ENCODE data around the gene SLC6A18. TPM values are rescaled to one million over a fixed set of nuclear protein-coding genes. Genes with fewer than 3 reads are reported as not detected.

SLC6A18 gene
- total RNA-seq, 1 donor from 2014 or later, result not detected

DNA sequence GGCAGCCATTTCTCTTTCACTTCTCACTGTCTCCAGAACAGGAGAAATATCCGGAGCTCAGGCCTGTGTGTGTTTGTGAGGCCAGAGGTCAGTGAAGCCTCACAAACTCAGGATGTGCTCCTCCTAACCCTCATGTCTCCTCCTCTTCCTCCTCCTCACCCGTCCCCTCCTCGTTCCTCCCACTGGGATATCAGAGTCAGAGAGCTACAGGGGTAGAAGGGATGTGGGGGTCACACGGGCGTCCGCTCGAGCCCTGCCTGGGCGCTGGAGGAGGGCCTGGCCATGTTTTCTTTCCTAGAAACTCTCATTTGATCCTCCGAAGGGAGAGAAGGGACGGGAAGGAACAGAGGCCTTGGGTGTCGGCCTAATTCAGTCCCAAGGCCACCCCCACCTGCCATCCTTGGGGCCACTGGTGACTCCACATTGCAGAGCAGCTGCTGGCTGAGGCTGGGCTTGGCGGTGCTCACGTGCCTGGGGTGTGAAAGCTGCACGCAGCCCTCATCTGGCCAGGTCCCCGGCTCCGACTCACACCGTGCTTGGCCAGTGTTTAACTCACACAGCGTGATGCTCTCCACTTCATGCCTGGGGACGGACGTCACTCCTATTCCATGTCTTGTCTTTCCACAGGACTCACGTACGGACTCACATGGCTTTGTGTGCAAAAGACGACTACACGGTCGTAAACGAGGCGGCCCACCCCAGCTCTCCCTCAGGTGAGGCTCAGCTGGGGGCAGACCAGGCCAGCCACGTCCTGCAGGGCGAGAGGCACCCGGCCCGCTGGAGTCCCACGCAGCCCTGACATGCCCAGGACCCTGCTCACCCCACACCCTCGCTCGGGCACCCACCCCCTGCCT, 46.4 kb upstream of the SLC6A18 start:
- Histone ChIP-seq H3K4me1 (peaks cover 17% of the 10 kb centered on the region), H3K4me3 (no peak overlapping the region), H3K27me3 (ENCODE audit: low read depth) (peaks cover 4% of the 10 kb centered on the region), H3K36me3 (no peaks in the 10 kb centered on the region), H3K27ac (replicated peaks) (no peak overlapping the region), H3K9me3 (replicated peaks) (no peaks in the 10 kb centered on the region)
- TF ChIP-seq, protein P1, sequence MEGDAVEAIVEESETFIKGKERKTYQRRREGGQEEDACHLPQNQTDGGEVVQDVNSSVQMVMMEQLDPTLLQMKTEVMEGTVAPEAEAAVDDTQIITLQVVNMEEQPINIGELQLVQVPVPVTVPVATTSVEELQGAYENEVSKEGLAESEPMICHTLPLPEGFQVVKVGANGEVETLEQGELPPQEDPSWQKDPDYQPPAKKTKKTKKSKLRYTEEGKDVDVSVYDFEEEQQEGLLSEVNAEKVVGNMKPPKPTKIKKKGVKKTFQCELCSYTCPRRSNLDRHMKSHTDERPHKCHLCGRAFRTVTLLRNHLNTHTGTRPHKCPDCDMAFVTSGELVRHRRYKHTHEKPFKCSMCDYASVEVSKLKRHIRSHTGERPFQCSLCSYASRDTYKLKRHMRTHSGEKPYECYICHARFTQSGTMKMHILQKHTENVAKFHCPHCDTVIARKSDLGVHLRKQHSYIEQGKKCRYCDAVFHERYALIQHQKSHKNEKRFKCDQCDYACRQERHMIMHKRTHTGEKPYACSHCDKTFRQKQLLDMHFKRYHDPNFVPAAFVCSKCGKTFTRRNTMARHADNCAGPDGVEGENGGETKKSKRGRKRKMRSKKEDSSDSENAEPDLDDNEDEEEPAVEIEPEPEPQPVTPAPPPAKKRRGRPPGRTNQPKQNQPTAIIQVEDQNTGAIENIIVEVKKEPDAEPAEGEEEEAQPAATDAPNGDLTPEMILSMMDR (IDR thresholded peaks at IDR 0.05; ENCODE audit: borderline replicate concordance), result no peak
- intact Hi-C loops (cut with micrococcal nuclease), result no loop called here
- peak; percentile 10 for DNase-seq

DNA sequence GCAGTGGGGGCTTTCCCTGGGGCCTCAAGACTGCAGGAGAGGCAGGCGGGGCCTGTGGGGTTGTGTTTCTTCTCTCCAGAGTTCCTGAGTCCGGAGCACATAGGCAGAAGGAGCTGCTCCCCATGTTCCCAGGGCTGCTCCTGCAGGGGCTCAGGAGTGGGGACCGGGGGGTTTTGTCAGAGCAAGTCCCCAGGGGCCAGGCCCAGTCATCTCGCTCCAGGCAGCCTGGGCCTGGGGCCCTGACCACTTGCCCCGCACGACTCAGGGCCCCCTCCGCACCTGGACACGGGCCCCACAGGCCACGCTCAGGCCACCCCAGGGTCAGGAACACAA, 45.8 kb upstream of the SLC6A18 start:
- H3K36me3 ChIP-seq, result no peaks in the 10 kb centered on the region
- H3K9me3 ChIP-seq (replicated peaks), result no peaks in the 10 kb centered on the region
- no peak overlapping the region for H3K27ac ChIP-seq (replicated peaks)
- TF ChIP-seq, protein P1 (IDR thresholded peaks at IDR 0.05; ENCODE audit: borderline replicate concordance), result no peak
- peak; percentile 5 for DNase-seq
- H3K4me1 ChIP-seq, result peaks cover 13% of the 10 kb centered on the region
- intact Hi-C loops (cut with micrococcal nuclease), result no loop called here
- no peak overlapping the region for H3K4me3 ChIP-seq
- H3K27me3 ChIP-seq (ENCODE audit: low read depth), result peaks cover 4% of the 10 kb centered on the region

DNA sequence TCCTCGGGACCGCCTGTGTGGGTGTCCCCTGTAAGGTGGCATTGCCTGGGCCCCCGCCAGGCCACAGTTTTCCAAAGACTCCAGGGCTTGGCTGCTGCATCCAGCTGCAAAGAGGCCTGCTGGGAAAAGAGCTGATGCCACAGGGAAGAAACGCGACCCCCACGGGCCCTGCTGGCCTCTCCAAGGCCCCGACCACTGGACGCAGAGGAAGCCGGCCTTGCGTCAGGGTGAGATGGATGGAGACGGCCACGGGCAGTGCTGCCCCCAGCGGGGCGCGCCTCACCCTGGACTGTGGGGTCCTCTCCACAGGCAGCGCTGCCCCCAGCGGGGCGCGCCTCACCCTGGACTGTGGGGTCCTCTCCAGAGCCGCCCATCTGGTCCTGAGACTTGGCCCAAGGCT, 45.1 kb upstream of the SLC6A18 start:
- peaks cover 4% of the 10 kb centered on the region for H3K27me3 ChIP-seq (ENCODE audit: low read depth)
- H3K36me3 ChIP-seq, result no peaks in the 10 kb centered on the region
- H3K4me3 ChIP-seq, result no peak overlapping the region
- H3K4me1 ChIP-seq, result peaks cover 13% of the 10 kb centered on the region
- peak; percentile 11 for DNase-seq
- TF ChIP-seq, protein P1 (IDR thresholded peaks at IDR 0.05; ENCODE audit: borderline replicate concordance), result no peak
- H3K27ac ChIP-seq (replicated peaks), result no peak overlapping the region
- no peaks in the 10 kb centered on the region for H3K9me3 ChIP-seq (replicated peaks)
- intact Hi-C loops (cut with micrococcal nuclease), result no loop called here

DNA sequence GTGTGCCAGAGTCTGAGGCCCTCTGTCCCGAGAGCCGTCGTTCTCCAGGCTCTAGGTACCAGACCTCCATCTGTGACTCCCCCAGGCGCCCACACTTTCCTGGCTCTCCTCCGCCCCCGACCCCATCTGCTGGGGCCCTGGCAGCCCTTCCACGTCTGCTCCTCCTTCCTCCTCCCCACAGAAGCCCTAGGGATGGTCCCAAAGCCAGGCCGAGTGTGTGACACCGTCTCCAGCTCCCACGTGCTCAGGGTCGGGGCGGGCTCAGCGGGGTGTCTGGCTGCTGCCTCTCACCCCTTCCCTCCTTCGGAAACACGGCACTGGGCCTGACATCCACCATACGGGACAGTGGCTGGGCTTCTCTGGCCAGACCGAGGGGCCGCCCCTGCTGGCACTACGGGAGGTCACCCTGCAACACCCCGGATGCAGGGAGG, 44.3 kb upstream of the SLC6A18 start:
- no peak overlapping the region for H3K4me3 ChIP-seq
- H3K36me3 ChIP-seq, result no peaks in the 10 kb centered on the region
- H3K27ac ChIP-seq (replicated peaks), result no peak overlapping the region
- H3K4me1 ChIP-seq, result peaks cover 18% of the 10 kb centered on the region
- intact Hi-C loops (cut with micrococcal nuclease), result no loop called here
- DNase-seq, result peak; percentile 6
- H3K27me3 ChIP-seq (ENCODE audit: low read depth), result peaks cover 4% of the 10 kb centered on the region
- TF ChIP-seq, protein P1 (IDR thresholded peaks at IDR 0.05; ENCODE audit: borderline replicate concordance), result no peak
- no peaks in the 10 kb centered on the region for H3K9me3 ChIP-seq (replicated peaks)

DNA sequence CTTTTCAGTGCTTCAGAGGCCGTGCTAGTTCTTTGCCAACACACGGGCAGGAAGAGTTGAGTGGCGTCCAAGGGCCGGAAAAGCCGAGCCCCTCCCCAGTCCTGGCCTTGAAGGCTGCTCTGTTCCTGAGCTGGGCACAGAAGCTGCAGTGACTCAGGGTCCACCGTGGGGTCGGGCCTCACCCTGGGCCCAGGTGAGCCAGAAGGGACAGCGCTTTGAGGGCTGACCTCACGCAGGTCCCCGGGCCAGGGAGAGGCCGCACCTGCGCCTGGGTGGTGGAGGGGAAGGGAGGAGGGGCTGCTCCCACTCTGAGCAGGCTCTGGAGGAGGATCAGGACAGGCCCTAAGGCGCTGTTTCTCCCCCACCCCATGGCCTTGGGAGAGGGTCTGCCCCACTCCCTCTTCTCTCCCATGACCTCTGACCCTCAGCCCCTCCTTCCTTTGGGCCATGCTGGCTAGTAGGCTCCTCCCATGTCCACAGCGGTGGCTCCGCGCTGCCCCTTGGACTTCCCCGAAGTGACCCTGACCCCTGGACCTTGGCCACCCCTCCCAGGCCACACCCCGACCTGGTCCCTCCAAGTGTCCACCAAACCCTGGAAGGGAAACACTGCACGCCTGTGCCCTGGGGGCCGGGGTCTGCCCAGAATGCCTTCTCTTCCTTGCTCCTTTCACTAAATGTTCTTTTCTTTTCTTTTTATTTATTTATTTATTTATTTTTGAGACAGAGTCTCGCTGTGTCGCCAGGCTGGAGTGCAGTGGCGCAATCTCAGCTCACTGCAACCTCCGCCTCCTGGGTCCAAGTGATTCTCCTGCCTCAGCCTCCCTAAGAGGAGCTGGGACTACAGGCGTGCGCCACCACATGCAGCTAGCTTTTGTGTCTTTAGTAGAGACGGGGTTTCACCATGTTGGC, 43.5 kb upstream of the SLC6A18 start:
- TF ChIP-seq, protein P1 (IDR thresholded peaks at IDR 0.05; ENCODE audit: borderline replicate concordance), result no peak
- peak; percentile 13 for DNase-seq
- Histone ChIP-seq H3K9me3 (replicated peaks) (no peaks in the 10 kb centered on the region), H3K27me3 (ENCODE audit: low read depth) (peaks cover 8% of the 10 kb centered on the region), H3K27ac (replicated peaks) (no peak overlapping the region), H3K36me3 (no peaks in the 10 kb centered on the region), H3K4me3 (no peak overlapping the region), H3K4me1 (peaks cover 22% of the 10 kb centered on the region)
- intact Hi-C loops (cut with micrococcal nuclease), result no loop called here
